ENCODE data around the gene SERPINA9.

Gene SERPINA9

GRCh38 chr14:94466706-94467370 is 9.2 kb downstream of the SERPINA9 start:
- no peak overlapping the region for H3K27ac ChIP-seq (ENCODE audit: low read depth, low read length)
- no peak overlapping the region for H3K9ac ChIP-seq (ENCODE audit: low read length)
- no peaks in the 10 kb centered on the region for H3K27me3 ChIP-seq (ENCODE audit: low read length)
- H3K4me3 ChIP-seq (ENCODE audit: insufficient read depth, low read length, poor library complexity, severe bottlenecking): no peak overlapping the region
- H3K9me2 ChIP-seq (replicated peaks; ENCODE audit: insufficient read depth, low read length): no peaks in the 10 kb centered on the region
- no peak overlapping the region for H2AFZ ChIP-seq (ENCODE audit: low read depth, low read length, severe bottlenecking)
- H3K36me3 ChIP-seq (ENCODE audit: low read length): peaks cover 35% of the 10 kb centered on the region; the same call in 1 of the 2 replicates
- TF ChIP-seq, protein P1, sequence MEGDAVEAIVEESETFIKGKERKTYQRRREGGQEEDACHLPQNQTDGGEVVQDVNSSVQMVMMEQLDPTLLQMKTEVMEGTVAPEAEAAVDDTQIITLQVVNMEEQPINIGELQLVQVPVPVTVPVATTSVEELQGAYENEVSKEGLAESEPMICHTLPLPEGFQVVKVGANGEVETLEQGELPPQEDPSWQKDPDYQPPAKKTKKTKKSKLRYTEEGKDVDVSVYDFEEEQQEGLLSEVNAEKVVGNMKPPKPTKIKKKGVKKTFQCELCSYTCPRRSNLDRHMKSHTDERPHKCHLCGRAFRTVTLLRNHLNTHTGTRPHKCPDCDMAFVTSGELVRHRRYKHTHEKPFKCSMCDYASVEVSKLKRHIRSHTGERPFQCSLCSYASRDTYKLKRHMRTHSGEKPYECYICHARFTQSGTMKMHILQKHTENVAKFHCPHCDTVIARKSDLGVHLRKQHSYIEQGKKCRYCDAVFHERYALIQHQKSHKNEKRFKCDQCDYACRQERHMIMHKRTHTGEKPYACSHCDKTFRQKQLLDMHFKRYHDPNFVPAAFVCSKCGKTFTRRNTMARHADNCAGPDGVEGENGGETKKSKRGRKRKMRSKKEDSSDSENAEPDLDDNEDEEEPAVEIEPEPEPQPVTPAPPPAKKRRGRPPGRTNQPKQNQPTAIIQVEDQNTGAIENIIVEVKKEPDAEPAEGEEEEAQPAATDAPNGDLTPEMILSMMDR (IDR thresholded peaks at IDR 0.05; ENCODE audit: insufficient read depth, low read length, poor library complexity, severe bottlenecking): no peak
- TF ChIP-seq EZH2phosphoT487 (conservative IDR thresholded peaks at IDR 0.05; ENCODE audit: low read length): no peak
- H3K4me2 ChIP-seq (ENCODE audit: low read depth, low read length, poor library complexity, severe bottlenecking): no peak overlapping the region
- no peaks in the 10 kb centered on the region for H3K9me3 ChIP-seq (ENCODE audit: insufficient read depth, low read length)
- H3K79me2 ChIP-seq (ENCODE audit: insufficient read depth, low read length): peaks cover 16% of the 10 kb centered on the region
- H3F3A ChIP-seq (ENCODE audit: insufficient read depth): peaks cover 22% of the 10 kb centered on the region; the same call in 1 of the 2 replicates
- no peaks in the 10 kb centered on the region for H4K20me1 ChIP-seq (ENCODE audit: low read depth, low read length)

DNA sequence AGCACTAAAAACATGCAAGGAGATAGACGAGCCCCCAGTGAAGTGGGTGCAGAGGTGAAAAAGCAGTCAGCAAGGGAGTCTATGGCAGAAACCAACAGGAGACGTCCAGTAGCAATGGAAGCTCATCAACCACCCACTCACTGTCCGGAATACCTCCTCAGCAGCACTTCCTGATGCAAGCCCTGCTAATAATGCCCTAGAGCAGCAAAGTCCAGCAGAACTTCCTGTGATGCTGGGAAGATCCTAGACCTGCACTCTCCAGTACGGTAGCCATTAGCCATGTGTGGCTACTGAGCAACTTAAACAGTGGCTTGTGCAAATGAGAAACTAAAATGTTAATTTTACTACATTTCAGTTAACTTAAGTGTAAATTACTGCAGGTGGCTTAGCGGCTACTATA is 11.0 kb downstream of the SERPINA9 start:
- H3K27me3 ChIP-seq (ENCODE audit: low read length): no peaks in the 10 kb centered on the region
- TF ChIP-seq EZH2phosphoT487 (conservative IDR thresholded peaks at IDR 0.05; ENCODE audit: low read length): no peak
- TF ChIP-seq, protein P1 (IDR thresholded peaks at IDR 0.05; ENCODE audit: insufficient read depth, low read length, poor library complexity, severe bottlenecking): no peak

DNA sequence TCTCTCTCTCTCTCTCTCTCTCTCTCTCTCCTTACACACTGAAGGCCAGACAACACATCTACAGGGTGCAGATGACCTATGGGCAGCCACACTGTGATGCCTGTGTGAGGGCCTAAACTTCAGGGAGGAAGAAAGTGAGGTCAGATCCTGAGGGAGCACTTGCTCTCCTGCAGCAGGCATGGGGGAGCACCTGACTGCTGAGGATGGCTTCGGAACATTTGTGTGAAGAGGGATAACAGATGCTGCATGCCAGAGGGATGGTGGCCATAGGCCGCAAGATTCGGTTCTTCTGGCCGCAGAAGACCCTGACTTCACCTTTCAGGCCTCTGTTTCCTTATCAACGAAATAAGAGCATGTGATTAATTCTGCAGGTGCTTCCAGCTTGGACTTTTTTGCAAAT is 11.7 kb downstream of the SERPINA9 start:
- Histone ChIP-seq H4K20me1 (ENCODE audit: low read depth, low read length) (no peaks in the 10 kb centered on the region), H3K4me2 (ENCODE audit: low read depth, low read length, poor library complexity, severe bottlenecking) (no peak overlapping the region), H3K4me3 (ENCODE audit: insufficient read depth, low read length, poor library complexity, severe bottlenecking) (no peak overlapping the region), H3K27me3 (ENCODE audit: low read length) (no peaks in the 10 kb centered on the region), H3F3A (ENCODE audit: insufficient read depth) (peaks cover 14% of the 10 kb centered on the region; the same call in 1 of the 2 replicates), H2AFZ (ENCODE audit: low read depth, low read length, severe bottlenecking) (no peak overlapping the region), H3K79me2 (ENCODE audit: insufficient read depth, low read length) (0 out of 2 replicates have a peak, but pooled peaks cover 4% of the 10 kb centered on the region), H3K9ac (ENCODE audit: low read length) (no peak overlapping the region), H3K9me3 (ENCODE audit: insufficient read depth, low read length) (no peaks in the 10 kb centered on the region), H3K27ac (ENCODE audit: low read depth, low read length) (no peak overlapping the region), H3K9me2 (replicated peaks; ENCODE audit: insufficient read depth, low read length) (no peaks in the 10 kb centered on the region), H3K36me3 (ENCODE audit: low read length) (peaks cover 35% of the 10 kb centered on the region; the same call in 1 of the 2 replicates)
- TF ChIP-seq, protein P1 (IDR thresholded peaks at IDR 0.05; ENCODE audit: insufficient read depth, low read length, poor library complexity, severe bottlenecking): no peak
- no peak for TF ChIP-seq EZH2phosphoT487 (conservative IDR thresholded peaks at IDR 0.05; ENCODE audit: low read length)

More for the DNA sequence above, 11.0 kb downstream of the SERPINA9 start:
- H3K9ac ChIP-seq (ENCODE audit: low read length): no peak overlapping the region
- no peaks in the 10 kb centered on the region for H3K9me2 ChIP-seq (replicated peaks; ENCODE audit: insufficient read depth, low read length)
- H3K36me3 ChIP-seq (ENCODE audit: low read length): peaks cover 35% of the 10 kb centered on the region; the same call in 1 of the 2 replicates
- H3K27ac ChIP-seq (ENCODE audit: low read depth, low read length): no peak overlapping the region
- no peaks in the 10 kb centered on the region for H3K9me3 ChIP-seq (ENCODE audit: insufficient read depth, low read length)
- no peaks in the 10 kb centered on the region for H4K20me1 ChIP-seq (ENCODE audit: low read depth, low read length)
- H3K4me2 ChIP-seq (ENCODE audit: low read depth, low read length, poor library complexity, severe bottlenecking): no peak overlapping the region
- H3F3A ChIP-seq (ENCODE audit: insufficient read depth): peaks cover 14% of the 10 kb centered on the region; the same call in 1 of the 2 replicates
- H3K4me3 ChIP-seq (ENCODE audit: insufficient read depth, low read length, poor library complexity, severe bottlenecking): no peak overlapping the region
- H3K79me2 ChIP-seq (ENCODE audit: insufficient read depth, low read length): 0 out of 2 replicates have a peak, but pooled peaks cover 4% of the 10 kb centered on the region
- H2AFZ ChIP-seq (ENCODE audit: low read depth, low read length, severe bottlenecking): no peak overlapping the region

All from SU-DHL-6 (cell line).